HFFc6 (cell line): ENCODE results near the gene AOPEP. TPM values are rescaled to one million over a fixed set of nuclear protein-coding genes. Genes with fewer than 3 reads are reported as not detected.

Source experiments
- DNase-seq: peaks from one replicate; pipeline ENCODE4 v3.0.0-alpha.2; 2018
- H3K27ac Mint-ChIP-seq: 2 replicates; pipeline ENCODE4 v1.8.0; 2020; ENCODE audit warnings: mild to moderate bottlenecking, mixed read lengths
- H3K27me3 Mint-ChIP-seq: 2 replicates; pipeline ENCODE4 v1.8.0; 2021; ENCODE audit warnings: mild to moderate bottlenecking, moderate library complexity, mixed read lengths; ENCODE audit not compliant: insufficient read depth
- H3K36me3 Mint-ChIP-seq: 2 replicates; pipeline ENCODE4 v1.8.0; 2021; ENCODE audit warnings: low read depth, mixed read lengths
- H3K4me1 Mint-ChIP-seq: 2 replicates; pipeline ENCODE4 v1.8.0; 2020; ENCODE audit warnings: low read depth, mixed read lengths
- H3K4me3 Mint-ChIP-seq: 2 replicates; pipeline ENCODE4 v1.8.0; 2020; ENCODE audit warnings: mild to moderate bottlenecking, moderate library complexity, mixed read lengths
- H3K9me3 Mint-ChIP-seq: 2 replicates; pipeline ENCODE4 v1.8.0; 2020; ENCODE audit warnings: mild to moderate bottlenecking, mixed read lengths
- total RNA-seq, 6 experiments: library from RNA; stranded (reverse); fragmentation: NEBNext Ultra II Directional; extraction: Animal tissue kit (Norgen Biotek cat#: 25700); gene quantifications; 2 replicates in 1 of 6; 3 replicates in 5 of 6; pipeline ENCODE4 v1.2.3, GENCODE V29; 2021
- TF ChIP-seq, protein P1 (sequence below): fragments of 200-600 bp; sonication (generic); IDR thresholded peaks from 2 replicates; pipeline ENCODE4 v1.5.0; 2021; ENCODE audit warnings: antibody characterized with exemption, mild to moderate bottlenecking

AOPEP gene
- total RNA-seq, 6 experiments from 2014 or later, result 32.2 to 46.6 (median 36.3) TPM

DNA sequence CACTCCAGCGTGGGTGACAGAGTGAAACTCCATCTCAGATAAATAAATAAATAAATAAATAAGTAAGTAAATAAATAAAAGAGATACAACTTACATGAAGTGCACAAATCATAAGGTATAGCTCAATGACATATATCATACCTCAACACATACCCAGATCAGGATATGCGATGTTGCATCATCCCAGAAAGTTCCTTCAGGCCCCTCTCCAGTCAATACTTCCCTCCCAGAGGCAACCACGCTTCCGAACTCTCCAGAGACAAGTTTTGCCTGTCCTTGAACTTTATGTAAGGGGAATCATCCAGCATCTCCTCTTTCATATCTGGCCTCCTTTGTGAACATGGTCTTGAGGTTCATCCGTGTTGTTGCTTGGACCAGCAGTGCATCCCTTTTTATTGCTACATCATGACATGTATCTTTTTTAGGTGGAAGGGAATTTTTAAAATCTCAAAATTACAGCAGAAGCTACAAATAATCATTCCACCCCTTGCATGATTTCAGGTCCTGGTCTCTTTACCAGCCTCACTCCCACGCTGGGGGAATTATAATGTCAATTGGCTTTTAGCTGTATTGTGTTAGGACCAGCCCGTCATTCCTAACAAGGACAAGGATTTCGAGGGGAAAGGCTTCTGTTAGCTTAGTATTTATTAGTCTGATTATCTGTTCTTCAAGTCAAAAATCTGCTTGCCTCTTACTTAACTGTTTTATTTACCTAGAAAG is 32.9 kb upstream of the AOPEP start:
- TF ChIP-seq, protein P1, sequence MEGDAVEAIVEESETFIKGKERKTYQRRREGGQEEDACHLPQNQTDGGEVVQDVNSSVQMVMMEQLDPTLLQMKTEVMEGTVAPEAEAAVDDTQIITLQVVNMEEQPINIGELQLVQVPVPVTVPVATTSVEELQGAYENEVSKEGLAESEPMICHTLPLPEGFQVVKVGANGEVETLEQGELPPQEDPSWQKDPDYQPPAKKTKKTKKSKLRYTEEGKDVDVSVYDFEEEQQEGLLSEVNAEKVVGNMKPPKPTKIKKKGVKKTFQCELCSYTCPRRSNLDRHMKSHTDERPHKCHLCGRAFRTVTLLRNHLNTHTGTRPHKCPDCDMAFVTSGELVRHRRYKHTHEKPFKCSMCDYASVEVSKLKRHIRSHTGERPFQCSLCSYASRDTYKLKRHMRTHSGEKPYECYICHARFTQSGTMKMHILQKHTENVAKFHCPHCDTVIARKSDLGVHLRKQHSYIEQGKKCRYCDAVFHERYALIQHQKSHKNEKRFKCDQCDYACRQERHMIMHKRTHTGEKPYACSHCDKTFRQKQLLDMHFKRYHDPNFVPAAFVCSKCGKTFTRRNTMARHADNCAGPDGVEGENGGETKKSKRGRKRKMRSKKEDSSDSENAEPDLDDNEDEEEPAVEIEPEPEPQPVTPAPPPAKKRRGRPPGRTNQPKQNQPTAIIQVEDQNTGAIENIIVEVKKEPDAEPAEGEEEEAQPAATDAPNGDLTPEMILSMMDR, result no peak
- H3K4me3 Mint-ChIP-seq, result no peak overlapping the region
- H3K4me1 Mint-ChIP-seq, result peaks cover 11% of the 10 kb centered on the region
- no peak overlapping the region for H3K27ac Mint-ChIP-seq
- H3K27me3 Mint-ChIP-seq, result peaks cover 11% of the 10 kb centered on the region
- H3K36me3 Mint-ChIP-seq, result no peaks in the 10 kb centered on the region
- H3K9me3 Mint-ChIP-seq, result no peaks in the 10 kb centered on the region
- no peak for DNase-seq

DNA sequence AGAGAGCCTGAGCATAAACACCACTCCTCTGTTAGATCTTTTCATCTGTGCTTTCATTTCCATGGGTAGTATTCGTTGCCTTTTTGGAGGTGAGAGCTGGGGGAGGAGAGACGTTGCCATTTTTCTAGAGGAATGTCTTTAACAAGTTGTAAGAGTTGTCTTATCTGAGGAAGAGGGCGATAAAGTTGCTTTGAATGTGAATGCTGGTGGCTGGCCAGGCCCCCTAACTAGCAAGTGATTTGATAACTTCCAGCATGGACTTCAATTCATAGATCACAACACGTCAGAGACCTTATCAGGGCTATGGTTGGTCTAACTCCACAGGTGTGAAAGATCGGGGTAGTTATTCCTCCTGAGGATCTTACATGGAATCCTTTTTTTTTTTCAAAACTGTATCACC is 30.0 kb upstream of the AOPEP start:
- no peak overlapping the region for H3K27ac Mint-ChIP-seq
- H3K9me3 Mint-ChIP-seq, result no peaks in the 10 kb centered on the region
- peaks cover 22% of the 10 kb centered on the region for H3K4me1 Mint-ChIP-seq
- peaks cover 7% of the 10 kb centered on the region for H3K27me3 Mint-ChIP-seq
- TF ChIP-seq, protein P1, result no peak
- no peak for DNase-seq
- no peak overlapping the region for H3K4me3 Mint-ChIP-seq
- H3K36me3 Mint-ChIP-seq, result no peaks in the 10 kb centered on the region

DNA sequence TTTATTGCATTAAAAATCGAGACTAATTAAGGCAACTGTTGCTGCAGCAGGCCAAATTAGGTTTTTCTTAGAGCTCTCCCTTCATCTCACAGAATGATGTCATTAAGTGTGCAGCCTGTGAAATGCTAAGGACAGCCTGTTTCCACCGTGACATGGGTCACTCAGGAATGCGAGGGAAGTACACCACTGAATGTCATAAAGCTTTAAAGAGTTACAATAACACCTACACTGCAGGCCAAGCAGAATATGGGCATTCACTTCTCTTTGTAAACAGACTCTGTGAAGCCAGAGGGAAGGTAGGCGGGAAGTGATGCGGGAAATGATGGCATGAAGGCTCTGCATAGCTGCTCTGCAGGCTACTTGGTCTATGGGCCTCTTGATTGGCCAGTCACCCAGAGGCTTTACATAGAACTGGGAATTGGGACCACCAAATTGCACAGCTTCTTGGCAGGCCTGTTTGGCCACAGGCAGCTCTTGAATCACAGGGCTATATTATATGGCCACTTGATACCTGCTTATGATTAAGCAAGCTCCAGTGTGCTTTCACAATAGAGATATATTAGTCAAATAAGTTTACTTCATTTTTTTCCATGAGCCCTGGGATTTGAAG is 28.4 kb upstream of the AOPEP start:
- TF ChIP-seq, protein P1, result no peak
- peak; percentile 22 for DNase-seq
- no peak overlapping the region for H3K4me3 Mint-ChIP-seq
- H3K36me3 Mint-ChIP-seq, result no peaks in the 10 kb centered on the region
- no peak overlapping the region for H3K27ac Mint-ChIP-seq
- H3K9me3 Mint-ChIP-seq, result no peaks in the 10 kb centered on the region
- H3K27me3 Mint-ChIP-seq, result peaks cover 5% of the 10 kb centered on the region
- peaks cover 22% of the 10 kb centered on the region for H3K4me1 Mint-ChIP-seq

DNA sequence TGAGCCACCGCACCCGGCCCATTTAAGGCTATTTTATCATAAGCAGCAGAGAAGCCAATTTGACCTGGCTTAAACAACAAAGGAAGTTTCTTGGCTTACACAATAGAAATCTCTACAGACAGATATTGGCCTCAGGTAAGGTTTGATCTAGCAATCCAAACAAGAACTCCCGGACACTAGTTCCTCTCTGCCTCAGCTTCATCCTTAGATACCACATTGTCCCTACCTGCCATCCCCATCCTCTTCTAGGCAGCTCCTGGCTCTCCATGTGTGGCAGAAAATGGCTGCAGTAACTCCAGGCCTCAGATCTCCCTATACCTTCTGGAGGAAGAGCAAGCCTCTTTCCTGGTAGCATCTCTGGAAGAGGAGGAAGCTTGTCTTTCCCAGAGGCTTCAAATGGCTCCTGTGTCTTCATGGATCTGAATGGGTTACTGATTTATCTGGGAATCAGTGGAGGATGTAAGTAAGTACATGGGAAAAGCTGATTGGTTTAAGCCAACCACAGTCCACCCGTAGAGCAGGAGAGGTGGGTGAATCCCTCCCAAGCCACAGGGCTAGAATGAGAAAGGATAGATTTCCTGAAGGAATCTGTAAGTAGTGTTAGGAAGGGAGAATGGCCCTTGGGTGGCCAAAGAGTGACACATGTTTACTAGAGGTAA is 26.7 kb upstream of the AOPEP start:
- no peak overlapping the region for H3K27ac Mint-ChIP-seq

DNA sequence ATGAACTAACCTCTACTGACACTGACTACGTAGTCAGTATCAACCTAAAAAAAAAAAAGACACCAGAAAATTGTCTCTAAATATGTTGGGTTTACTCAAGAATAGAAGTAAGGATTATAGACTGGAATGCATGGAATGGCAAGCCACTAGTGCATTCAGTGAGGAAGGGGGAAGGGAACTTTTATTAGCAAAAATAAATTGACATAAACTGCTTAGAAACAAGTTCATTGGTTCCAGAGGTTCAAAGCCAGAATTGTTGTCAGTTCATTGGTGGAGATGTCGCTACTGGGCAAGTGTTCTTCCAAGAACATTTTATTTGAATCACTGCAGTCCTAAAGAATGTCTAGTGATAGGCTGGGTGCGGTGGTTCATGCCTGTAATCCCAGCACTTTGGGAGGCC is 26.1 kb upstream of the AOPEP start:
- no peaks in the 10 kb centered on the region for H3K36me3 Mint-ChIP-seq
- H3K4me3 Mint-ChIP-seq, result no peak overlapping the region
- peaks cover 11% of the 10 kb centered on the region for H3K27me3 Mint-ChIP-seq
- peaks cover 26% of the 10 kb centered on the region for H3K4me1 Mint-ChIP-seq
- H3K9me3 Mint-ChIP-seq, result no peaks in the 10 kb centered on the region
- no peak overlapping the region for H3K27ac Mint-ChIP-seq
- DNase-seq, result peak; percentile 37
- TF ChIP-seq, protein P1, result no peak

More for the DNA sequence above, 26.7 kb upstream of the AOPEP start:
- Mint-ChIP-seq H3K4me1 (peaks cover 22% of the 10 kb centered on the region), H3K27me3 (peaks cover 5% of the 10 kb centered on the region), H3K4me3 (no peak overlapping the region), H3K9me3 (no peaks in the 10 kb centered on the region), H3K36me3 (no peaks in the 10 kb centered on the region)
- no peak for DNase-seq
- TF ChIP-seq, protein P1, result no peak
